GM12801 (cell line): ENCODE data around the gene PLEKHN1.

ENCODE experiments used
- CTCF ChIP-seq: IDR thresholded peaks from one replicate; pipeline ENCODE4 v1.5.1; 2011; ENCODE audit warnings: control low read depth; ENCODE audit not compliant: insufficient read length; ENCODE audit errors: extremely low read depth

The PLEKHN1 gene

DNA sequence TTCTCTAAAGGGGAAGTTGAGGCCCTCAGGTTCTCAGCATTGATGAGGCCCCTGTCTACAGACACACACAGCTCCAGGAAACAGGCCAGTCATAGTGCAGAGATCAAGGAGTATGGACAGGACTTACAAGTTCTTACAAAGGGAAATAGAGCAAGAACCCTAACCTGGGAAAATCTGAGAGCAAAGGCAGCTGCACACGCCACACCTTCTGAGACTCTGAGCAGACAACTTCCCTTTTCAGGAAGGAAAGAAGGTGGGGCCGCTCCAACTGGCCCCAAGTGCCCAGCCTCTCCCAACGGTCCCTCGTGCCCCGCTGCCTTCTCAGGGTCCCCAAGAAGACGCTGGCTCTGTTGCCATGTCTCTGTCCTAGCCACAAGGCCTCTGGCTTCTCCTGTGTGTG, 10.8 kb upstream of the PLEKHN1 start:
- no peak for TF ChIP-seq CTCF

- TF ChIP-seq CTCF = no peak
These were observed 9.6 kb upstream of the PLEKHN1 start for GRCh38 chr1:956636-957035.

DNA sequence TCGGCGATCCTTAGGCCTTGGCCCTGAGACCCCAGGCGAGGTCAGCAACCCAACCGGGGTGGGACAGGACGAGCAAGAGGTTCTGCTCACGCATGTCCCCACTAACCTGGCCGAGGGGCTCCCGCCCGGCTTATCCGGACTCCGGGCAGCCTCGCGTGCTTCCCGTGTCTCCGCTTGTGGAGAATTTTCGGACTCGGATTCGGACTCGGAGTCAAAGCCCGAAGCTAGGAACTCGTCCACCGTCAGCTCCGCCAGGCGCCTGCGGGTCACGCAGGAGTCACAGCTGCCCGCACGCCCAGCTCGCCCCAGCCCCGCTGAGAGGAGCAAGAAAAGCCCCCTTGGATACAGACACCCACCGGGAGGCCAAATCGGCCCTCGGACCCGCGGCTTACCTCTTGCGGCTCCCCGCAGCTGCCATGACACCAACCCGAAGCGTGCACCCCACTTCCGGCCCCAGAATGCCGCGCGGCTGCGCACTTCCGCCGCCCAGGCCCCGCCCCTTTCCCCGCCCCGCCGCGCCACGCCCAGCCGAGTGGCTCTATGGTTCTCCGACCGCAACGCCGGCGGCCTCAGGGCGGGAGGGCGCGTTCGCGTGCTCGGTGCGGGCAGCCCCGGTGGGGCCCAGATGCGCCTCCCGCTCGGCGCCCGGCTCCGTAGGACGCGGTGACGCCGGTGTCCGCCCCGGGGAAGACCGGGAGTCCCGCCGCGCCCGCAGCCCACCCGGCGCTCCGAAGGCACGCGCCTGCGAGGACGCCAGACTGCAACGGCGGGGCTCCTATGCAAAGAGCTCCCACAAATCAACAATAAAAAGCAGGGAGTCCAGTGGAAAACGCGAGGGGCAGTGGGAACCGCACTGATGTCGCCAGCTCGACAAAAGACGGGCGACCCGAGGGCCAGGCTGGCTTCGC, 7.2 kb upstream of the PLEKHN1 start, which contains the start of gene NOC2L:
TSS of gene NOC2L (minus strand) at position 434 of the 908 bp plus-strand sequence. CDS start at position 418, 16 bp downstream.
- TF ChIP-seq CTCF = no peak

GRCh38 chr1:959731-960362, 6.4 kb upstream of the PLEKHN1 start:
- TF ChIP-seq CTCF = no peak

DNA sequence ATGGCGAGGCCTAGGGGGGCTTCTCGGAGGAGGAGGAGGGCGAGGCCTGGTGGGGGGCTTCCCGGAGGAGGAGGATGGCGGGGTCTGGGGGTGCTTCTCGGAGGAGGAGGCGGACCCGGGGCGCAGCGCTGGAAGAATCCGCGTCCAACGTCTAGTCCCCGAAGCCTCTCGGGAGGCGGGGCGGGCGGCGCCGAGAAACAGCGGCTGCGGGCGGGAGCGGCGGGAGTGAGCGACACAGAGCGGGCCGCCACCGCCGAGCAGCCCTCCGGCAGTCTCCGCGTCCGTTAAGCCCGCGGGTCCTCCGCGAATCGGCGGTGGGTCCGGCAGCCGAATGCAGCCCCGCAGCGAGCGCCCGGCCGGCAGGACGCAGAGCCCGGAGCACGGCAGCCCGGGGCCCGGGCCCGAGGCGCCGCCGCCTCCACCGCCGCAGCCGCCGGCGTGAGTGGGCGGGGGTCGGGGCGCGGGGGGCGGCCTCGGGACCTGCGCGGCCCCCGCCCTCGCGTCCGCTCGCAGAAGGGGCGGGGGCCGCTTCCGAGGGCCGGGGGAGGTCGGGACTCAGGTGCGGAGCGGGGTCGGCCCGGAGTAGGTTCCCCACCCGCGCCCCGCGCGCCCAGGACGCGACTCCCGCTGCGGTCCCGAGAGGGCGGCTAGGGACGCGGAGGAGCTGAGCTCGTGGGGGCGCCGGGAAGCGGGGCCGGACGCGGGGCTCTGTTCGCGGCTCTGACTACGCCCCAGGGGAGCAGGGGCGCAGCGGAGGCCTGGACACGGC, 5.7 kb upstream of the PLEKHN1 start, which contains the start of gene KLHL17:
TSS of gene KLHL17 (plus strand) at position 222 of the 769 bp plus-strand sequence. CDS start at position 332, 110 bp downstream.
- TF ChIP-seq CTCF = no peak

GRCh38 chr1:961132-961669, 5.1 kb upstream of the PLEKHN1 start:
- no peak for TF ChIP-seq CTCF
